GM21576 (cell line): ENCODE measurements around the gene MS4A3.
"Not testable (repeated sequence)": the region's sequence is repeated elsewhere in the genome, so short reads cannot be mapped to it uniquely, and the experiment has no call there.

ENCODE experiments used
- ATAC-seq: cut with Tn5 transposase; IDR thresholded peaks from one replicate; pipeline ENCODE4 v1.9.1; 2021; ENCODE audit warnings: mild to moderate bottlenecking, moderate library complexity; ENCODE audit not compliant: unreplicated experiment

The MS4A3 gene, protein sequence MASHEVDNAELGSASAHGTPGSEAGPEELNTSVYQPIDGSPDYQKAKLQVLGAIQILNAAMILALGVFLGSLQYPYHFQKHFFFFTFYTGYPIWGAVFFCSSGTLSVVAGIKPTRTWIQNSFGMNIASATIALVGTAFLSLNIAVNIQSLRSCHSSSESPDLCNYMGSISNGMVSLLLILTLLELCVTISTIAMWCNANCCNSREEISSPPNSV

DNA sequence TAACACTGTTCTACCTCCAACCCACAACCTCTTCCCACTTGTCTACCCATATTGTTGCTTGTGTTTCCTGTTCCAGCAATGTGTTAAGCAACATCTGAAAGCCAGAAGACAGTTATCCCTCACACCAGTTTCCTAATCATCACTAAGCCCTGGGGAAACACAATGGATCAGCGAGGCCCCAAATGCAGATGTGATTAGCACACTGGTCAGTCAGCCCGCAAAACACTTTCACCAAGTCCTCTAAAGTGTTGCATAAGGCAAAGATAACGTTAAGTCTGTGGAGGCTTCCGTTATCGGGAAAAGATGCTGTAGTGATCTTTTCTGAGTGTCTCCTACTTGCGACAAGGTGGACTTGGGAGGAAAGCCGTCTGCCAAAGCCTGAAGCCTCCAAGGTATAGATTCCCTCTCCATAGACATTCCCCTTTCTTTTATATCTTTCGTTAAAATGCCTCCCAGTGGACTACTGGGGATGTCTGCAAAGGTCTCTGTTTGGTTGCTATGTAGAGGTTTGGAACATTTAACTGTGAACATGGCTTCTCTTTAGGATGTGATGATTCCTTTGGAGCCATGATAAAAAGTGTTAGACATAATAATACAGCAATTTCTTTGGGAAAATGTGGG lies at the start of gene MS4A3:
Gene MS4A3, plus strand, starts transcription at position 317 of the 621 bp plus-strand sequence. CDS start 4,496 bp downstream, outside the sequence.
- no peak for ATAC-seq

DNA sequence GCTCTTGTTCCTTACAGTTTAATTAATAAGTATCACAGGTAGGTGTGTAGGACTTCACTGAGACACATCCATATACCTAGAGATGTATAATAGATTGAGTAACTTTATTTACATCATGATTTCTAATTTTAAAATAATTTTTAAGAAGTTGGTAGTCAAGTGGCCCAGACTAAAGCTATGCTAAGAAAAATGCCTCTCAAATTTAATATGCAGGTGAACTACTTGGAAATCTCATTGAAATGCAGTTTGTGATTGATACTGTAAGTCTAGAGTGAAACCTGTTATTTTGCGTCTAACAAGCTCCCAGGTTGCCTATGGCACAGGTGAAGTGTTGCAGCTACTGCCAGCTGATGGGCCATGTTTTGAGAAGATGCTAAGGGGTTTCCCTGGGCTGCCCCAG lies 39.6 kb upstream of the MS4A3 start, which contains the start of gene OOSP4B:
Gene OOSP4B, plus strand, starts transcription at position 301 of the 400 bp plus-strand sequence.
- no peak for ATAC-seq

DNA sequence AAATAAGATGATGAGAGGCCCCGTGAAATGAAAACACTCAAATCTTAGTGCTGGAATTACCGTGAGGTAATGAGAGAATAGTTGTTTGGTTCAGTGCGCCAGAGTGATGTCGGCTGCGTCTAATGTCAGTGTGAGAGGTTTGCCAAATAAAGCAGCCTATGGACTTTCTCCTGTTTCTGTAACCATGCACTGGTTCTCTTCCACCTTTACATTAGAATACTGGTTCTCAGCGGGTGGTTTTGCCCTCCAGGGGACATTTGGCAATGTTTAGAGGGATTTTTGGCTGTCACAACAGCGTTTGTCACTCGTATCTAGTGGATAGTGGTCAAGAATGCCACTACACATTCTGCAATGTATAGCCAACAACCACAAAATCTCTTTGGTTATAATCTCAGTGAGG lies 38.4 kb upstream of the MS4A3 start:
- no peak for ATAC-seq

DNA sequence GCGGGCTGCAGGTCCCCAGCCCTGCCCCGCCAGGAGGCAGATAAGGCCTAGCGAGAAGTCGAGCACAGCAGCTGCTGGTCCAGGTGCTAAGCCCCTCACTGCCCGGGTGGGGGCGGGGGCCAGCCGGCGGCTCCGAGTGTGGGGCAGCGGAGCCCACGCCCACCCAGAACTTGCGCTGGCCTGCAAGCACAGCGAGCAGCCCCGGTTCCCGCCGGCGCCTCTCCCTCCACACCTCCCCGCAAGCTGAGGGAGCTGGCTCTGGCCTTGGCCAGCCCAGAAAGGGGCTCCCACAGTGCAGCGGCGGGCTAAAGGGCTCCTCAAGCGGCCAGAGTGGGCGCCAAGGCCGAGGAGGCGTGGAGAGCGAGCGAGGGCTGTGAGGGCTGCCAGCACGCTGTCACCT lies 36.1 kb upstream of the MS4A3 start:
- ATAC-seq = not testable (repeated sequence)

DNA sequence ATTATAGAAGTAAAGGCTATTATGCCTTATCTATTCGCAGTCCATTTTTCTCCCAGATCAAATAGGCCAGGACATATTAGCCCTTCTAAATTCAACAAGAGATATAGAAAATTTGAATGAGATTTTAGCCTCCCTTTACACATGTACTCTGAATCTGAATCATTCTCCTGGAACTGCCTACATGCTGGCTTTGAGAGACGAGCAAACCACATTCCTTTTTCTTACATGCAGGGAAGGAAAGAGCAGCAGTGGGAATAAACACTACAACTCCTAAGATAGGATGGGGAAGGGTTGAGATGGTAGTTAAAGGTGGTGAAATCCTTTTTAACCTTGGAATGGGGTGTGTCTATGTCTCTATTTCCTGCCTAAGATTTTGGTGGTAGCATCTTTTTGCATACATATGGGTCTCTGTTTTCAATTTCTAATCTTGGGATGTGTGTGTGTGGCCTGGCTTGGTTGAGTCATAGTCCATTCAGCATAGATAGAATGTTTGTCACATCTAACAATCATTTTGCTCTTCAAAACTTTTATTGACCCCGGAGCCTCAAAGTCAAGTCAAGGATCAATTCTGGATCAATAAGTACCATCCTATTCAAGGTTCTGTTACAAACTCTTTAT lies 27.3 kb upstream of the MS4A3 start:
- ATAC-seq = no peak

DNA sequence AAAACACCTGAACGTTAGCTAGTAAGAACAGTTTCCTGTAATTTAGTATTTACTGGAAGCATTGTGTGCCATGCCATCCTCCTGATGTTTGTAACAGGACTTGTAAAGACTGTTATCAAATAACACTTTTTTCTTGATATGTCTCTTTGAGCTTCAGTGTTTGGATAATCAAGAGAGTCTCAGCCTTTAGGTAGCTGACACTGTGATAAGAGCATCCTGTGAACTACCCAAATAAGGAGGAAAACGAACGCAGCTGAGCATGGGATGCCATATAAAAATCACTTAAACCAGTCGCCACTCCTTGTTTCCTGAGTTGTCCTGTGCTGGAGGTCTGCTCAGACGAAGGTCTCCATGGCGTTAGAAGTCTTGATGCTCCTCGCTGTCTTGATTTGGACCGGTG lies 16.4 kb upstream of the MS4A3 start, which contains the start of gene OOSP2:
Gene OOSP2, plus strand, starts transcription at position 301 of the 400 bp plus-strand sequence. Its CDS starts 51 bp downstream, at position 352.
- ATAC-seq = no peak

DNA sequence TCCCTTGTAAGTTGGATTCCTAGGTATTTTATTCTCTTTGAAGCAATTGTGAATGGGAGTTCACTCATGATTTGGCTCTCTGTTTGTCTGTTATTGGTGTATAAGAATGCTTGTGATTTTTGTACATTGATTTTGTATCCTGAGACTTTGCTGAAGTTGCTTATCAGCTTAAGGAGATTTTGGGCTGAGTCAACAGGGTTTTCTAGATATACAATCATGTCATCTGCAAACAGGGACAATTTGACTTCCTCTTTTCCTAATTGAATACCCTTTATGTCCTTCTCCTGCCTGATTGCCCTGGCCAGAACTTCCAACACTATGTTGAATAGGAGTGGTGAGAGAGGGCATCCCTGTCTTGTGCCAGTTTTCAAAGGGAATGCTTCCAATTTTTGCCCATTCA lies 6.0 kb upstream of the MS4A3 start:
- not testable (repeated sequence) for ATAC-seq

DNA sequence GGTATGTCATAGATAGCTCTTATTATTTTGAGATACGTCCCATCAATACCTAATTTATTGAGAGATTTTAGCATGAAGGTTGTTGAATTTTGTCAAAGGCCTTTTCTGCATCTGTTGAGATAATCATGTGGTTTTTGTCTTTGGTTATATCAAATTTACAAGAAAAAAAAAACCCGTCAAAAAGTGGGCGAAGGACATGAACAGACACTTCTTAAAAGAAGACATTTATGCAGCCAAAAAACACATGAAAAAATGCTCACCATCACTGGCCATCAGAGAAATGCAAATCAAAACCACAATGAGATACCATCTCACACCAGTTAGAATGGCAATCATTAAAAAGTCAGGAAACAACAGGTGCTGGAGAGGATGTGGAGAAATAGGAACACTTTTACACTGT lies 5.6 kb upstream of the MS4A3 start:
- not testable (repeated sequence) for ATAC-seq

DNA sequence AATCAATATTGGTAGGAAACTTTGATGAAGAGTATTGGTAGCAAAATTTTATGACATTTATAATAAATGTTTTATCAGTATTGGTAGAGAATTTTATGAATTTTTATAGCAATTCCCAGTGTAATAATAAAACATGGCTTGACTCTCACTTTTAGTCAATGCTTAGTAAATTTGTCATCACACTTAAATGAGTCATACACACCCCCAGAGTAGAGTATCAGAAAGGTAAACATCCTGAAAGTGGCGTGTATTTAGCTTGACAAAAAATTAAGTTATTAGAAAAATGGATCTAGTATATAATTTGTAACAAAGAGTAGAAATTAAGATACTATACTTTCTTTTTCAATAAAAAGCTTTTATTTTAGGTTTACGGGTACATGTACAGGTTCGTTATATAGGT lies 2.6 kb downstream of the MS4A3 start:
- no peak for ATAC-seq

DNA sequence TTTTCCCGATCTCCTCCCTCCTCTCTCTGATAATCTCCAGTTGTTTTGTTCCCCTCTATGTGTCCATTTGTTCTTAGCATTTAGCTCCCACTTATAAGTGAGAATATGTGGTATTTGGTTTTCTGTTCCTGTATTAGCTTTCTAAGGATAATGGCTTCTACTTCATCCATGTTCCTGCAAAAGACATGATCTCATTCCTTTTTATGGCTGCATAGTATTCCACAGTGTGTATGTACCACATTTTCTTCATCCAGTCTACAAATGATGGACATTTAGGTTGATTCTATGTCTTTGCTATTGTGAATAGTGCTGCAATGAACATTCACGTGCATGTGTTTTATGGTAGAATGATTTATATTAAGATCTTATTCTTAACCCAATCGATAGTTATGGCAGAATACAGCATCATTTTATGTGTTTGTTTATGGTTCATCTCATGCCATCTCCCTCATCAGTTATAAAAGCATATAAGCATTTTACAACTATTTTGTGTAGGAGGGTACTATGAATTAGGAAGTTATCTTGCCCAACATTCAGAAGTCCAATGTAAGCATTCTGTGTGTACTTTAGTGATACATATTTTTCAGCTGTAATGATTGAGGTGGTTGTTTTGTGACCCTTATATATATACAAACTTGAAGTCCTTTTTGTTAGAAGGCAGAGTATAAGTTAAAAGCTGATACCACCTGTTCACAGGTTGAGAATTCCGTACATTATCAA lies 3.2 kb downstream of the MS4A3 start:
- no peak for ATAC-seq

DNA sequence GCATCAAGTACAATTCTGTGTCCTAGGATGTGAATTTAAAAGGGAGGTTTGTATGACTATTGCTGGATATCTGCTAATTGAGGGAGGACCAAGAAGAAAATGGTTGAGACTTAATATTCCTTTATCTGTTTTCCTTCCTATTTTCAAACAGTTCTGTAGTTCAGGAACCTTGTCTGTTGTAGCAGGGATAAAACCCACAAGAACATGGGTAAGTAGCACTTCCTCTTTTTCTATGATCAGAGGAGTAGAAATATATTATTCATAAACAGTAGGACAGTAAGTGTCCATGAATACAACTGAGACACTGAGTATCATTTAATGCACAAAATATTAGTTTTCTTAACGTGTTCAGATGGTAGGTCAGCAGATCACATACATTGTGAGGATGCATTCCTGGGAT lies 7.6 kb downstream of the MS4A3 start:
- ATAC-seq = no peak

DNA sequence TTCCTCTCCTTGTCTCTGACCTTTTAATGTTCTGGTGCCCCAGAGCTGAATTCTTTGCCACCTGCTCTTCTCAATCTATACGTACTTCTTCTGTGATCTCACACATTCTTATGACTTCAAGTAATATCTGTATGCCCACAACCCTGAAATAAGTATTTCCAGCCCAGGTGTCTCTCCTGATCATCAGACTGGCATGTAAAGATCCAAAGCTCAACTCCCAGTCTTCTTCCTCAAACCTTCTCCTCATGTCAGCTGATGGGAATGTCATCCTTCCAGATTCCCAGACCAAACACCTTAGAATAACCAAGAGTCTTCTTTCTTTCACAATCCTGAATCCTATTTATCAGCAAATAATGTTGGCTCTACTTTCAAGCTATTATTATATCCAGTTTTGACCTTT lies 9.3 kb downstream of the MS4A3 start:
- no peak for ATAC-seq

DNA sequence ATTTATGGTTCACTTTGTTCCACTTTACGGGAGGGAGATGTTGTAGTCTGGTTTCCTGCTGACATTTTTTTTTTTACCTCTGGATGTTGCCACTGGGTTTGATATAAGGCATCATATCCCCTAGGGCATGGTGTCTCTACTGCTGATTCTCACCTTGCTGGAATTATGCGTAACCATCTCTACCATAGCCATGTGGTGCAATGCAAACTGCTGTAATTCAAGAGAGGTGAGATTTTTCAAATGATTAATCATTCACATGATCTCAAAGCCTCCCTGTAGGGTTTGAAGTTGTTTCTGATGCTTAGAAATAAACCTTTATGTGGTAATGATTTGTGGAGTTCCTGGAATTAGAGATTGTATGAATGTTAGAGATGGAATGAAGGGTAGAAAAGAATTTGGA lies 13.0 kb downstream of the MS4A3 start:
- ATAC-seq = no peak

DNA sequence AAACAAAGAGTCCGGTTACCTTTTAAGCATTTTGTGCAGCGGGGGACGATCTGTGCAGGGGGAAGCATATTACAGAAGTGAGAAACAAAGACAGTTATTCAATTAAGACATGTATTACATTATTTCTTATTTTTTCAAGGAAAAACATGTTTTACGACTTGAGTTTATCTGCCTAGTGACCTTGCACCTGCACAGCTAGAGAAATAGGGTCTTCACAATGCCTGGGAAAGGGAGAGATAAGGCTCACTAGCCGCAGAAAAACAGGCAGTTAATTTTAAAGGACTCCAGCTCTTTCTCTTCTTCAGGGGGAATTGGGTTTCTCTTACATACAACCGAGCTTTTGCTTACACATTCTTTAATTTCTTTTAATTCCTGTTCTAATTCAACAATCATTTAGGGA lies 15.2 kb downstream of the MS4A3 start:
- ATAC-seq = not testable (repeated sequence)

DNA sequence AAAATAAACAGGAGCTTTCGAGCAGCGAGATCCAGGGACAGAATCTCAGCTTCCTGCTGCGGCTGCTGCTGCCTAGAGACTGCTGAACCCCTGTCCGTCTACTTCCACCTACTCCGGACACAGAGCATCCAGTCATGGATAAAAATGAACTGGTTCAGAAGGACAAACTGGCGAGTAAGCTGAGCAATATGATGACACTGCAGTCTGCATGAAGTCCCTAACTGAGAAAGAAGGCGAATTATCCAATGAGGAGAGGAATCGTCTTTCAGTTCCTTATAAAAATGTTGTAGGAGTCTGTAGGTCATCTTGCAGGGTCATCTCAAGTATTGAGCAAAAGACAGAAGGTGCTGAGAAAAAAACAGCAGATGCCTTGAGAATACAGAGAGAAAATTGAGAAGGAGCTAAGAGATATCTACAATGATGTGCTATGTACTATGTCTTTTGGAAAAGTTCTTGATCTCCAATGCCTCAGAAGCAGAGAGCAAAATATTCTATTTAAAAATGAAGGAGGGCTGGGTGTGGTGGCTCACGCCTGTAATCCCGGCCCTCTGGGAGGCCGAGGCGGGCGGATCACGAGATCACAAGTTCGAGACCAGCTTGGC lies 20.9 kb downstream of the MS4A3 start:
- no peak for ATAC-seq

DNA sequence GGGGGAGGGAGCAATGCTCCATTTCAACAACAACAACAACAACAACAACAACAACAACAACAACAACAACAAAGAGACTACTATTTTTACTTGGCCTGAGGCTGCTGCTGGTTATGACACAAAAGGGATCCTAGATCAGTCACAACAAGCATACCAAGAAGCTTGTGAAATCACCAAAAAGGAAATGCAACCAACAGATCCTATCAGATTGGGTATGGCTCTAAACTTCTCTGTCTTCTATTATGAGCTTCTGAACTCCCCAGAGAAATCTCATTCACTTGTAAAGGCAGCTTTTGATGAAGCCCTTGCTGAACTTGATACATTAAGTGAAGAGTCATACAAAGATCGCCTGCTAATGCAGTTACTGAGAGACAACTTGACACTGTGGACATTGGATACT lies 21.5 kb downstream of the MS4A3 start:
- ATAC-seq = no peak

DNA sequence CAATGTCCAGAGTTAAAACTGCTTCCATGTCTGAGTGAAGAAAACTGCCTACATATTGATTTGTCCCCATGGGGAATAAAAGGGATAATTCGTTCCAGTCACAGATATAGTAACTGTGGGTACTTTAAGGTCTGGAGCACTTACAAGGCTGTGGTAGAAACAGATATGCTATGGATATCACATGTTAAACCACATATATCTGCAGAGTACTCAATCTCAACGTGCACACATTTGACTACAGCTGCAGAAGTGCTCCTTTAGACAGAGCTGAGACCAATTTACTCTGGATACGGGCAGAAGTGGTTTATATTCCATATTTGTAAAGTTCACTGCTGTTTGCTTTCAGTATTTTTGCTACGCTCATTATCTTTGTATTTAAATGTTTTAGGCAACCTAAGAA lies 22.3 kb downstream of the MS4A3 start:
- no peak for ATAC-seq

DNA sequence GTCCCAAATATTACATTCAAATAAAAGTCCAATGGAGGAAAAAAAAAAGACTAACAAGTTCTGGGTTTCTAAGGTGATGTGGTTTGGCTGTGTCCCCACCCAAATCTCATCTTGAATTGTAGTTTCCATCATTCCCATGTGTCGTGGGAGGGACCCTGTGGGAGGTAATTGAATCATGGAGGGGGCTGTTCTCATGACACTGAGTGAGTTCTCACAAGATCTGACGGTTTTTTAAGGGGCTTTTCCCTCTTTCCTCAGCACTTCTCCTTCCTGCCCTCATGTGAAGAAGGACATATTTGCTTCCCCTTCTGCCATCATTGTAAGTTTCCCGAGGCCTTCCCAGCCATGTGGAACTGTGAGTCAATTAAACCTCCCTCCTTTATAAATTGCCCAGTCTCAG lies 24.1 kb downstream of the MS4A3 start:
- no peak for ATAC-seq

DNA sequence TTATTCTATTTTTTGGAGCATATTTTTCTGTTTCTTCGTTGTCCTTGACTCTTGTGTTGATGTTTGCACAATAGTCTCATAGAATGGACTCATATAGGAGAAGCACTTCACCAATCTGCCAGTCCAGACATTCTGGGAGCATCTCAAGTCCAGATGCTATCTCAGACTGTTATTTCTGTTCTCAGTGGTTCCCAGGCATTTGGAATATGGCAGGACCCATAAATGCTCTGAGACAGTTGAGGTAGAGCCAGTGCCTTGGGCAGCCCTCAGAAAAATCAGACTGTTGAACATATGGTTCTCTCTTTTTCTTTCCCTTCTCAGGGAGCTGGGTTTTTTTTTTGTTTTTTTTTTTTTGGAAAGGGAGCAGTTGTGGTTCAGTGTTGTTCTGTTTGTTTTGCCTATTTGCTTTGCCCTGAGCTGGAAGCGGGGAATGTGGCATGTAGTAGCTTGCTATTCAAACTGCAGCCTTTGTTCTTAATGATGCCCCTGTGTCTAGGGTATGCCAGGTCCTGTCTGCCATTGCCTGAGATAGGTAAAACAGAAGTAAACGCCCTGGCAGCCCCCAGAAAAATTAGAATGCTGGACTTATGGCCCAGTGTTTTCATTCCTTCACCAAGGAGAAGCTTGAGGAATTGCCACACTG lies 28.3 kb downstream of the MS4A3 start:
- ATAC-seq = no peak

DNA sequence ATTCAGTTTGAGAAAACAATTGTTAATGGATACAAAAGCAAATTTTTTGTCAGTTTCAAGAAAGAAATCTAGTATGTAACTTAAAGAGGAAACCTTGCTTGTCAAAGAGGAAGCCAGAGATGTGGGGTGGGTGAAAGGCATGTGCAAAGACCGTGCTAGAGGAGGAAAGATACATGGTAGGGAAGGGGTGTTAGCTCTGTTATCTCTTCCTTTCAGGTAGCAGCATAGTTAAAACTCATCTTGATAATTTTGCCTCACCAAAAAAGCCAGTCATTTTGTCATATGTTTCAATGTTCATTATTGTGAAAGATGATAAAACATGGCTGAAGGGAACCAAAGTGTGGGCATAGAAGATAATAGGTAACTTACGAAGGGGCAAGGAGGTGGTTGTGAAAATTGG lies 29.4 kb downstream of the MS4A3 start:
- no peak for ATAC-seq

DNA sequence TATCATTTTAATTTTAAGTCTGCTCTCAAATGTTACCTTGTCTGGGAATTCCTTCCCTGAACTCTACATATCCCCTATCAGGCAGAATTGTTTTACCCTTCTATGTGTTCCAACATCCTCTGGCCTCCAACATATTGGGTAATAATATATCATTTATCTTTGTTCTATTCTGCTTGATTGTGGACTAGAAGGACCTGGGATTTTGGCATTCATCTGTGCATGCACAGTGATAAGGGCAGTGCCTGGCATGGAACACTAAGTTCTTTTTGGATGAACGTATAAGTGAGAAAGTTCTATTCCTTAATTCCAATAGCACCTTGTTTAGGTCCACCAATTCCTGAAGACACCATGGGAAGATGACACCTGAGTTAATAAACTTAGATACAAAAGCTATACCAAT lies 30.8 kb downstream of the MS4A3 start:
- no peak for ATAC-seq
